NB4 (cell line): ENCODE results near the gene ACO2.
"Not testable (repeated sequence)": the region's sequence is repeated elsewhere in the genome, so short reads cannot be mapped to it uniquely, and the experiment has no call there.

Experiments
- DNase-seq: peaks from one replicate; pipeline ENCODE4 v3.0.0; 2010; ENCODE audit warnings: low read depth
- H3K4me3 ChIP-seq: one replicate; pipeline ENCODE4 v1.5.1; 2011; ENCODE audit warnings: mild to moderate bottlenecking, low read depth, low read length, moderate library complexity
- CTCF ChIP-seq: IDR thresholded peaks from one replicate; pipeline ENCODE4 v1.5.1; 2012; ENCODE audit warnings: low read depth, low read length
- MAX ChIP-seq: IDR thresholded peaks from 2 replicates; pipeline ENCODE4 v1.6.1; 2011; ENCODE audit warnings: low read depth, low read length
- MYC ChIP-seq: IDR thresholded peaks from 2 replicates; pipeline ENCODE4 v1.6.1; 2011; ENCODE audit warnings: low read depth, low read length
- POLR2A ChIP-seq: IDR thresholded peaks from 2 replicates; pipeline ENCODE4 v1.6.1; 2011; ENCODE audit warnings: mild to moderate bottlenecking; ENCODE audit not compliant: insufficient read length; ENCODE audit errors: extremely low read depth

ACO2 gene

GRCh38 chr22:41557401-41558240 is 88.7 kb downstream of the ACO2 start:
- TF ChIP-seq POLR2A: no peak
- no peak for TF ChIP-seq MYC
- TF ChIP-seq MAX: no peak
- TF ChIP-seq CTCF: no peak
- no peak overlapping the region for H3K4me3 ChIP-seq
- DNase-seq: no peak

- H3K4me3 ChIP-seq, DNase-seq: not testable (repeated sequence)
These were observed 89.3 kb downstream of the ACO2 start for GRCh38 chr22:41558241-41558630.

- no peak overlapping the region for H3K4me3 ChIP-seq
- DNase-seq: no peak
- TF ChIP-seq CTCF: no peak
- no peak for TF ChIP-seq POLR2A
- TF ChIP-seq MYC: no peak
- TF ChIP-seq MAX: no peak
These were observed 91.2 kb downstream of the ACO2 start for GRCh38 chr22:41560095-41560471.

GRCh38 chr22:41561335-41561734 is 92.4 kb downstream of the ACO2 start:
- DNase-seq: no peak
- TF ChIP-seq CTCF (no peak), MAX (no peak), MYC (no peak)
- H3K4me3 ChIP-seq: no peak overlapping the region

- no peak overlapping the region for H3K4me3 ChIP-seq
- DNase-seq: no peak
- TF ChIP-seq POLR2A (no peak), MYC (no peak), MAX (no peak), CTCF (no peak)
These were observed 92.9 kb downstream of the ACO2 start for GRCh38 chr22:41561788-41562187.

GRCh38 chr22:41562461-41562860 is 93.5 kb downstream of the ACO2 start:
- no peak for DNase-seq
- TF ChIP-seq CTCF (no peak), MYC (no peak), MAX (no peak), POLR2A (no peak)
- H3K4me3 ChIP-seq: no peak overlapping the region
